ENCODE results near the gene FAM120C.
A peak's percentile ranks its signal among the peaks of the same experiment; 100 is the strongest.

FAM120C gene, protein sequence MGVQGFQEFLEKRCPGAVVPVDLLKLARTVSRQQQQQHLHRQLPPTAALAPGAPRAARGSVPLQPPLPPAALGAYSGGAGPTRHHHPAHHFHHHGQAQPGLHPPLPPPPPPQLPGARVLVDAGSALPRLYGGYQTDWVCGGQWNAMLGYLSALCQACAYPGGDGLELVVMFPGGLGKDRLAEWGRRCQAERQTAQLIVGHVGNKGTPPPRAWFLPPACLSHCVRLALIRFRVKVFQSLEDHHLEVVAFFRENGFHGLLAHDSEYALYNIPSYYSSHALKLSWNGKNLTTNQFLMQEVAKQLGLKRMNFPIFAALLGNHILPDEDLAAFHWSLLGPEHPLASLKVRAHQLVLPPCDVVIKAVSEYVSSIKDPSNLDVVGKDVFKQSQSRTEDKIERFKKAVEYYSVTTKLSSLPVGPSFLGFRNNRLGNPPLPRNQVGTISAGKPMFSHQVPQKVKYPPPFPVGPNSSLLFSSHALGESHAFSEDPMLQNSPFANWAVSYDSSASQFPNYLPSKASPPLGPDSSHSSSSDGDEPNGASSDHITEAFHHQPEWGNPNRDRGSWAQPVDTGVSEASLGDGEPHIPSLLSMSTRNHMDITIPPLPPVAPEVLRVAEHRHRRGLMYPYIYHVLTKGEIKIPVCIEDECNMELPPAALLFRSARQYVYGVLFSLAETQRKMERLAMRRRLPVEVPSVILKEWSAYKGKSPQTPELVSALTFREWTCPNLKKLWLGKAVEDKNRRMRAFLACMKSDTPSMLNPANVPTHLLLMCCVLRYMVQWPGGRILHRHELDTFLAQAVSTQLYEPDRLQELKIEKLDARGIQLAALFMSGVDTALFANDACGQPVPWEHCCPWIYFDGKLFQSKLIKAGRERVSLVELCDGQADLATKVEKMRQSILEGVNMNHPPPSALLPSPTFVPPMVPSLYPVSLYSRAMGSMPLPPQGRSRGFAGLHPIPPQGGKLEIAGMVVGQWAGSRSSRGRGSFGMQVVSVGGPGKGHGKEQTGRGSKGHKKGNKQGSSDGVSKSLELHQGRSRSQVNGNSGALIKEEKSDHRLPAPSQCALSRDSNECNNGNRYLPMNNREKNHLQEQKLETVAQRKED

DNA sequence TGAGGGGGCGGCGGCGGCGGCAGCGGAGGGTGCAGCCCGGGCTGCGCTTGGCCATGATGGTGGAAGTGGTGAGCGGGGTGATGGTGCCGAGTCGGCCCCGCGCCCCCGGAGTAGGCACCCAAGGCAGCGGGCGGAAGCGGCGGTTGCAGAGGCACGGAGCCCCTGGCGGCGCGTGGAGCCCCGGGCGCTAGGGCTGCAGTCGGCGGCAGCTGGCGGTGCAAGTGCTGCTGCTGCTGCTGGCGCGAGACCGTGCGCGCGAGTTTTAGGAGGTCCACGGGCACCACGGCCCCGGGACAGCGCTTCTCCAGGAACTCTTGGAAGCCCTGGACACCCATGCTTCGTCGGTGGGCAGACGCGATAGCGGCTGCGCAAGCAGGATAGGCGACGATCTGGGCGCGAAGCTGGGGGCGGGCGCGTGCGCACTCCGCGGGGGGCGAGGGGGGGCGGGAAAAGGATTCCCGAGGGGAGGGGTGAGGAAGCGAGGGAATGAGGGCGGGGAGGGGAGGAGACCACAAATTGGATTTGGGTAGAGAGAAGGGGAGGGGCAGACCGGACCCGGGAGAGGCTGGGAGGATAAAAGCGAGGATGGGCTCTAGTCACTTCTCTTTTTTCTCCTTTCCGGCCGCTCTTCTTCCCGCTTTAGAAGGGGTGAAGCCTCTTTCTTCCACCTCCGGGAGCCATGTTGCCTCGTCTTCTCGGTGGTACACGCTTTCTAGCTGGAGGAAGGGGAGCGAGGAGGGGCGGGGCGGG is at the start of gene FAM120C:
Gene FAM120C (minus strand): TSS at position 391 of the 750 bp plus-strand sequence. CDS start 56 bp downstream, at position 335.
- TF ChIP-seq, protein P1, sequence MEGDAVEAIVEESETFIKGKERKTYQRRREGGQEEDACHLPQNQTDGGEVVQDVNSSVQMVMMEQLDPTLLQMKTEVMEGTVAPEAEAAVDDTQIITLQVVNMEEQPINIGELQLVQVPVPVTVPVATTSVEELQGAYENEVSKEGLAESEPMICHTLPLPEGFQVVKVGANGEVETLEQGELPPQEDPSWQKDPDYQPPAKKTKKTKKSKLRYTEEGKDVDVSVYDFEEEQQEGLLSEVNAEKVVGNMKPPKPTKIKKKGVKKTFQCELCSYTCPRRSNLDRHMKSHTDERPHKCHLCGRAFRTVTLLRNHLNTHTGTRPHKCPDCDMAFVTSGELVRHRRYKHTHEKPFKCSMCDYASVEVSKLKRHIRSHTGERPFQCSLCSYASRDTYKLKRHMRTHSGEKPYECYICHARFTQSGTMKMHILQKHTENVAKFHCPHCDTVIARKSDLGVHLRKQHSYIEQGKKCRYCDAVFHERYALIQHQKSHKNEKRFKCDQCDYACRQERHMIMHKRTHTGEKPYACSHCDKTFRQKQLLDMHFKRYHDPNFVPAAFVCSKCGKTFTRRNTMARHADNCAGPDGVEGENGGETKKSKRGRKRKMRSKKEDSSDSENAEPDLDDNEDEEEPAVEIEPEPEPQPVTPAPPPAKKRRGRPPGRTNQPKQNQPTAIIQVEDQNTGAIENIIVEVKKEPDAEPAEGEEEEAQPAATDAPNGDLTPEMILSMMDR (IDR thresholded peaks at IDR 0.05; ENCODE audit: extremely low read depth, missing control alignments) = no peak
- DNase-seq (ENCODE audit: low spot score) = peak; percentile 86

DNA sequence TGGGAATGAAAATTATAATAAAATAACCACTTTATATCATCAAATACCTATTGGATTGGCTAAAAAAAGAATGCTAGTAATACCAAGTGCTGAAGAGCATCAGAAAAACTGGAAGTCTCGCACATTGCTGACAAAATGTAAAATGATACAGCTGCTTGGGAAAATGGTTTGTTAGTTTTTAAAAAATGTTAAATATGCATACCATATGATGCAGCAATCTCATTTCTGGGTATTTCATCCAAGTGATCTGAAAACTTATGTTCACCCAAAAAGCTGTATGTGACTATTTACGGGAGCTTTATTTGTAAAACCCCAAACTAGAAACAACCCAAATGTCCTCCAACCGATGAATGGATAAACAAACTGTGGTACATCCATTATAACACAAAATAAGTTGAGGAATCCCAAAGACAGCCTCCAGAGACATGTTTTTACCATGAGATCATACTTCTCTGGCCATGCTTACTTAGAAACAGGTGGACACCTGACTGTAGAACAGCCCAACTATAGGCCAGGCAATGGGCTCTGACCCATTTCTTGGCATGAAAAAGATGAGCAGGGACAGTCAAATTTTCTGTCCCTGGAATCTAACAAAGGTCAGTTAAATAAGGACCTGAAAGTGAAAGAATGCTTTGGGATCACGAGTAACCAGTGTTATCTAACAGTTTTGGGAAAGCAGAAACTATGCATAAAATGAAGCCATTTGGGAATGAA is 47.5 kb upstream of the FAM120C start:
- no peak for DNase-seq (ENCODE audit: low spot score)
- TF ChIP-seq, protein P1 (IDR thresholded peaks at IDR 0.05; ENCODE audit: extremely low read depth, missing control alignments) = no peak

DNA sequence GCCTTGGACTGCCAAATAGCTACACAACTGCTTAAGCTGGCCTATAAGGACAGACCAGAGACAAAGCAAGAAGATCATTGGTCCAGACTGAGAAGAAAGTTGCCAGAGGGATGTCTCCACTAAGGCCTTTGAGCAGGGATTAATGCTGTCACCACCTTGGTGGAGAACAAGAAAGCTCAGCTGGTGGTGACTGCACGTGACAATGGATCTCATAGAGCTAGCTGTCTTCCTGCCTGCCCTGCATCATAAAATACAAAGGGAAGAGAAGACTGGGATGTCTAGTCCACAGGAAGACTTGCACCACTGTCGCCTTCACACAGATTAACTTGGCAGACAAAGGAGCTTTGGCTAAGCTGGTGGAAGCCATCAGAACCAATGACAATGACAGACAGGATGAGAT is 40.5 kb upstream of the FAM120C start:
- no peak for DNase-seq (ENCODE audit: low spot score)
- TF ChIP-seq, protein P1 (IDR thresholded peaks at IDR 0.05; ENCODE audit: extremely low read depth, missing control alignments) = no peak

DNA sequence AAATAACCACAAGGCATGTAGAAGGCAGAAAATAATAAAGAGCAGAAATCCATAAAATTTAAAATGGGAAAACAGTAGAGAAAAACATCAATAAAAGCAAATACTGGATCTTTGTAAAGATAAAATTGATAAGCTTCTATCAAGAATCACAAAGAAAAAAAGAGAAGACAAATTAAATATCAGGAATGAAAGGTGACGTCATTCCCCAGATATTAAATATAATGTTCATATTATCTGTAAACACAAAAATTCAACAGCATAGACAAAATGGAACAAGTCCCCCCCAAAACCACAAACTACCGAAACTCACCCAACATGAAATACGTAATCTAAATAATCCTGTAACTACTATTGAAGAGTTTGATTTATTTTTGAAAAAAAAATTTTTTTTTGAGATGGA is 30.5 kb upstream of the FAM120C start:
- TF ChIP-seq, protein P1 (IDR thresholded peaks at IDR 0.05; ENCODE audit: extremely low read depth, missing control alignments) = no peak
- DNase-seq (ENCODE audit: low spot score) = no peak

DNA sequence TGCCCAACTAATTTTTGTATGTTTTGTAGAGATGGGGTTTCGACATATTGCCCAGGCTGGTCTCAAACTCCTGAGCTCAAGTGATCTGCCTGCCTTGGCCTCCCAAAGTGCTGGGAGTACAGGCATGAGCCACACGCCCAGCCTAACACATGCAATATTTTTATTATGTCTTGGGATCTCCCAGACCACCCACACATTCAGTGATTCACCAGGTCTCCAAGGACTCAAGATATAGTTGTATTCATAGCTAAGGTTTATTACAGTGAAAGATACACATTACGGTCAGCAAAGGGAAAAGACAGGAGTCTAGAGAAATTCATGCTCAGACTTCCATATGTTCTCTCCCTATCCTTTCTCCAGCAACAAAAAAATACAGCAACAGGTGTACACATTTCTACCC is 25.5 kb upstream of the FAM120C start:
- DNase-seq (ENCODE audit: low spot score) = no peak
- TF ChIP-seq, protein P1 (IDR thresholded peaks at IDR 0.05; ENCODE audit: extremely low read depth, missing control alignments) = no peak

DNA sequence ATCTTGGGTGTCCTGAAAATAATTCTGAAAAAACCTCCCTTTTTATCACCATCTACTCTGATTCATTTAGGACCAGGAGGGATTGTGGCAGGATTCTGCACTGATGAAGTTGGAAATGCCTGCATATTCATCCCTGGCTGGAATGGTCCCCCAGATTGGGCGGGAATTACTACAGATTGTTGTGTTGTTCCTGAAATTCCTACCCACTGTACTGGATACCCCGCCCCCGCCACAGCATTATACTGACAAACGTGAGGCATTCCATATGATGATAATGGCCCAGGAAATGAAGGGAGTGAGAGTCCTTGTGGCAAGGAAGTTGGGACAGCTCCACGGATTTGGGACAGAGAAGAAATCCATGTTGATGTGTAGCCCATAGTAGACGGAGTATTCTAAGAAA is 15.2 kb upstream of the FAM120C start:
- TF ChIP-seq, protein P1 (IDR thresholded peaks at IDR 0.05; ENCODE audit: extremely low read depth, missing control alignments) = no peak
- no peak for DNase-seq (ENCODE audit: low spot score)
